H1 (cell line): ENCODE results near the gene MYH9.

Experiments
- CEBPB ChIP-seq: IDR thresholded peaks from 2 replicates; pipeline ENCODE4 v1.6.1; 2012; ENCODE audit warnings: low read depth, low read length
- CHD2 ChIP-seq: IDR thresholded peaks from 2 replicates; pipeline ENCODE4 v1.6.1; 2012; ENCODE audit warnings: low read length, improper control_type of control experiment
- CTCF ChIP-seq, 3 experiments: IDR thresholded peaks; 1 replicate in 2 of 3; 2 replicates in 1 of 3; pipeline versions ENCODE4 v1.5.1 to v1.6.1; 2011; ENCODE audit warnings: low read length in 3 of 3, mild to moderate bottlenecking in 3 of 3, inconsistent platforms in 2 of 3, low read depth in 1 of 3, moderate library complexity in 1 of 3; ENCODE audit not compliant: insufficient read depth in 1 of 3; ENCODE audit errors: control extremely low read depth in 1 of 3
- EP300 ChIP-seq, 2 experiments: IDR thresholded peaks; 1 replicate in 1 of 2; 2 replicates in 1 of 2; pipeline ENCODE4 v1.6.1; 2011 to 2012; ENCODE audit warnings: low read depth in 2 of 2, low read length in 2 of 2, mild to moderate bottlenecking in 2 of 2, borderline replicate concordance in 1 of 2, inconsistent platforms in 1 of 2, moderate library complexity in 1 of 2
- POLR2AphosphoS5 ChIP-seq: IDR thresholded peaks from 2 replicates; pipeline ENCODE4 v1.6.1; 2011; ENCODE audit warnings: low read depth, low read length

GRCh38 chr22:36297568-36297967, 90.2 kb downstream of the MYH9 start:
- TF ChIP-seq CEBPB = no peak
- TF ChIP-seq CTCF (IDR thresholded peaks at IDR 0.05; ENCODE audit: control extremely low read depth in 1 of 3, insufficient read depth in 1 of 3, low read depth in 1 of 3, low read length in 3 of 3) = no peak
- no peak for TF ChIP-seq POLR2AphosphoS5
- TF ChIP-seq CHD2 = no peak
- TF ChIP-seq EP300 (IDR thresholded peaks at IDR 0.05; ENCODE audit: borderline replicate concordance in 1 of 2, low read depth in 2 of 2, low read length in 2 of 2) = no peak
